Thyroid gland (tissue), 4 donors: ENCODE measurements around the gene GDI2. TPM values are rescaled to one million over a fixed set of nuclear protein-coding genes. Genes with fewer than 3 reads are reported as not detected.

Source experiments
- DNase-seq, 2 donors: peaks; one replicate each; pipeline ENCODE4 v3.0.0-alpha.2; 2019
- H3K27ac ChIP-seq, 3 donors: fragments of 200-600 bp; sonication (generic); 1 replicate in 2 of 3; 2 replicates in 1 of 3; pipeline ENCODE4 v1.5.1; 2016 to 2019; ENCODE audit warnings: mild to moderate bottlenecking in 1 of 3, moderate library complexity in 1 of 3
- H3K27me3 ChIP-seq: fragments of 200-600 bp; sonication (generic); one replicate; pipeline ENCODE4 v1.5.1; 2019
- H3K36me3 ChIP-seq, 2 donors: fragments of 200-600 bp; sonication (generic); one replicate each; pipeline ENCODE4 v1.5.1; 2016 to 2019
- H3K4me1 ChIP-seq, 2 donors: fragments of 200-600 bp; sonication (generic); one replicate each; pipeline ENCODE4 v1.5.1; 2017 to 2019
- H3K4me3 ChIP-seq, 3 donors: fragments of 200-600 bp; sonication (generic); replicated peaks in 1 of 3; 1 replicate in 2 of 3; 2 replicates in 1 of 3; pipeline ENCODE4 v1.5.1; 2016; ENCODE audit warnings: mild to moderate bottlenecking in 1 of 3
- H3K9me3 ChIP-seq: fragments of 200-600 bp; sonication (generic); one replicate; pipeline ENCODE4 v1.5.1; 2017
- CTCF ChIP-seq, 6 experiments: fragments of 200-600 bp in 3 of 6; fragments of 450-650 bp in 3 of 6; sonication (generic) in 3 of 6; IDR thresholded peaks; one replicate each; pipeline ENCODE4 v1.5.1; 2016 to 2019; ENCODE audit warnings: antibody characterized with exemption in 6 of 6, mild to moderate bottlenecking in 2 of 6, inconsistent platforms in 1 of 6, moderate library complexity in 1 of 6
- POLR2A ChIP-seq, 2 donors: fragments of 450-650 bp; IDR thresholded peaks; one replicate each; pipeline ENCODE4 v1.6.1; 2017; ENCODE audit warnings: antibody characterized with exemption in 2 of 2, mild to moderate bottlenecking in 2 of 2, moderate library complexity in 1 of 2
- WGBS, 2 donors: methylation state at CpG; one replicate each; pipeline ENCODE4 v1.1.5; 2017; 5-methylcytosine and 5-hydroxymethylcytosine counted together
- intact Hi-C: fragments of 100-400 bp; cut with DNase I; formaldehyde crosslinking; loops from one replicate; pipeline ENCODE4 v1.15.1; 2023
- total RNA-seq, 4 donors: library from RNA; depleted of rRNA; stranded (reverse); fragments of >200 nt; gene quantifications; one replicate each; pipeline ENCODE4 v1.2.3, GENCODE V29; 2016

Gene GDI2
- total RNA-seq, 4 donors from 2014 or later: 189 to 281 (median 236) TPM

GRCh38 chr10:5738427-5738826, 74.8 kb downstream of the GDI2 start:
- 72 to 86% methylated on average over 2 of the region's 2 CpGs for WGBS, 2 donors
- H3K36me3 ChIP-seq: peaks cover 6 to 8% of the 10 kb centered on the region in 2 donors
- intact Hi-C loops: no loop called here

GRCh38 chr10:5737352-5737751, 75.9 kb downstream of the GDI2 start:
- Histone ChIP-seq H3K27me3 (no peaks in the 10 kb centered on the region), H3K4me3 (no peak overlapping the region), H3K27ac (peak overlapping the region in 2 of 3 donors; percentile 55 to 57), H3K36me3 (peaks cover 6 to 8% of the 10 kb centered on the region in 2 donors), H3K4me1 (peaks cover 10 to 15% of the 10 kb centered on the region in 2 donors), H3K9me3 (no peaks in the 10 kb centered on the region)
- intact Hi-C loops: no loop called here
- no peak for DNase-seq
- 81 to 90% methylated on average over 5 of the region's 5 CpGs for WGBS, 2 donors
- TF ChIP-seq POLR2A (IDR thresholded peaks at IDR 0.05) (no peak), CTCF (IDR thresholded peaks at IDR 0.05) (no peak)

More at GRCh38 chr10:5738427-5738826, 74.8 kb downstream of the GDI2 start:
- H3K4me3 ChIP-seq: no peak overlapping the region
- no peaks in the 10 kb centered on the region for H3K9me3 ChIP-seq
- no peak for TF ChIP-seq POLR2A (IDR thresholded peaks at IDR 0.05)
- TF ChIP-seq CTCF (IDR thresholded peaks at IDR 0.05): no peak
- H3K27ac ChIP-seq: no peak overlapping the region
- peaks cover 10 to 15% of the 10 kb centered on the region in 2 donors for H3K4me1 ChIP-seq
- DNase-seq: no peak
- no peaks in the 10 kb centered on the region for H3K27me3 ChIP-seq

DNA sequence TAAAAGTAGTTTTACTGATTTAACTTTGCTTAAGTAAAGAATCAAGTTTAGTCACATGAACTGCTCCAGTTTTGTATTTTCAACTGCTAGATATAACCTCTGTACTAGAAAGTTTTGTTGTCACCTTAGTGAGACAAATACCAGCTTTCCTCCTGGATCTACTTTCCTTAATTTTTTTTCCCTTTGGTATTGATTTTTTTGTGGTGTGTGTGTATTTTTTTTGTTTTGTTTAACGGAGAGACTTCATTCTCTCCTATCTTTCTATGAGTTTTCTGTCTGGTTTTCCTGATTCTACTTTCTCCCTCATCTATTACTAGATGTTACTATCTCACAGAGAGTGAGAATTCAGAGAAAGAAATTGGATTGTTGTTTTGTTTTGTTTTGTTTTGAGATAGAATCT, 76.6 kb downstream of the GDI2 start:
- TF ChIP-seq POLR2A (IDR thresholded peaks at IDR 0.05): no peak
- no peak for DNase-seq
- H3K27me3 ChIP-seq: no peaks in the 10 kb centered on the region
- H3K4me1 ChIP-seq: peaks cover 10 to 15% of the 10 kb centered on the region in 2 donors
- H3K27ac ChIP-seq: peak overlapping the region; percentile 9 to 57 (median 55)
- H3K4me3 ChIP-seq: no peak overlapping the region
- H3K36me3 ChIP-seq: peaks cover 9% of the 10 kb centered on the region in 2 donors
- 85 to 91% methylated on average over 1 of the region's 1 CpG for WGBS, 2 donors
- intact Hi-C loops: no loop called here
- H3K9me3 ChIP-seq: no peaks in the 10 kb centered on the region

GRCh38 chr10:5735119-5735518, 78.1 kb downstream of the GDI2 start:
- WGBS, 2 donors: 97 to 98% methylated on average over 1 of the region's 1 CpG
- Histone ChIP-seq H3K4me1 (peaks cover 10 to 15% of the 10 kb centered on the region in 2 donors), H3K27ac (peak overlapping the region in 2 of 3 donors; percentile 55 to 57), H3K27me3 (no peaks in the 10 kb centered on the region), H3K4me3 (no peak overlapping the region), H3K36me3 (peaks cover 15 to 18% of the 10 kb centered on the region in 2 donors), H3K9me3 (no peaks in the 10 kb centered on the region)
- no peak for DNase-seq
- TF ChIP-seq CTCF (IDR thresholded peaks at IDR 0.05) (no peak), POLR2A (IDR thresholded peaks at IDR 0.05) (no peak)
- intact Hi-C loops: no loop called here

DNA sequence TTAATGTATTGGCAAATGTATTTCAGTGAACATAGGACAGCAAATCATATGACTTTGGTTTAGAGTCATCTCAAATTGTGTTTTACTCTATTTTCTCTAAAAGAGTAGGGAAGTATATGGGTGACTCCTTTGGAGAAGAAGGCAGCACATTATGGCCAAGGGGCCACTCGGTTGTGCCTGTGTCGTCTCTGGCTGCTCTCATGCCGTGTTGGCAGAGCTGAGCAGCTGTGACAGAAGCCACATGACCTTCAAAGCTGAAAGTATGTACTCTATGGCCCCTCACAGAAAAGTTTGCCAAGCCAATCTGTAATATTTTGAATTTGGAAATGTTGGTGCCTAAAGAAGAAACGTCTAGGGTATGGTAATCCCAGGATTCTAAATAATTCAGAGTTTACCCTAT, 81.1 kb downstream of the GDI2 start:
- peak; percentile 39 to 55 for DNase-seq
- TF ChIP-seq POLR2A (IDR thresholded peaks at IDR 0.05): no peak
- no peaks in the 10 kb centered on the region for H3K27me3 ChIP-seq
- H3K4me1 ChIP-seq: peaks cover 10 to 15% of the 10 kb centered on the region in 2 donors
- 55 to 58% methylated on average over 4 of the region's 4 CpGs for WGBS, 2 donors
- H3K36me3 ChIP-seq: peaks cover 11 to 13% of the 10 kb centered on the region in 2 donors
- H3K27ac ChIP-seq: peak overlapping the region in 1 of 3 donors; percentile 33
- intact Hi-C loops: no loop called here
- no peak overlapping the region for H3K4me3 ChIP-seq
- H3K9me3 ChIP-seq: no peaks in the 10 kb centered on the region

DNA sequence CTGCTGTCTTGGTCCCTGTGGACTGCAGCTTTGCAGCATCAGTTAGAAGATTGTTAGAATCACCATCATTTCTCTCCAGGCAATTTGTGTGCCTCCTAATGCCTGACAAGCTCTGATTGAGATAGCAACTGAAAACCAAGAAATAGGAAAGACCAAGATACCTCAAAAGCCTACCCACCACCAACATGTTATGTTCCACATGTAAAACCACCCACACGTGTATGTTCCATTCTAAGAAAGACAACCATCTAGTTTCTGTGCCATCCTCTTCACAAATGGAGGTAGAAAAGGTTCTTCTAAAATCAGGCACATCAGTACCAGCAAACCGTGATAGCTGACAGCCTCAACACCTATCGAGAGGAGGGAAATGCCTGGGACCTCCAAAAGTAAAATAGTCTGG, 81.7 kb downstream of the GDI2 start:
- Histone ChIP-seq H3K36me3 (peaks cover 11 to 13% of the 10 kb centered on the region in 2 donors), H3K27ac (peak overlapping the region in 1 of 3 donors; percentile 33), H3K4me1 (peaks cover 5 to 10% of the 10 kb centered on the region in 2 donors), H3K27me3 (no peaks in the 10 kb centered on the region), H3K9me3 (no peaks in the 10 kb centered on the region), H3K4me3 (no peak overlapping the region)
- DNase-seq: no peak
- intact Hi-C loops: no loop called here
- 93 to 94% methylated on average over 3 of the region's 3 CpGs for WGBS, 2 donors
- TF ChIP-seq POLR2A (IDR thresholded peaks at IDR 0.05) (no peak), CTCF (IDR thresholded peaks at IDR 0.05) (no peak)
